Measurements from ENCODE around the gene FAM50A.

GRCh38 chrX:154430916-154431315 is 13.0 kb upstream of the FAM50A start:
- TF ChIP-seq CTCF (IDR thresholded peaks at IDR 0.05) (no peak), POLR2A (IDR thresholded peaks at IDR 0.05) (no peak)

Measured in heart left ventricle (tissue), 13 donors.